ENCODE results near the gene F7.
"Not testable (repeated sequence)": the region's sequence is repeated elsewhere in the genome, so short reads cannot be mapped to it uniquely, and the experiment has no call there.

F7 gene

GRCh38 chr13:113073942-113074341 lies 31.6 kb upstream of the F7 start:
- no peak for DNase-seq

DNA sequence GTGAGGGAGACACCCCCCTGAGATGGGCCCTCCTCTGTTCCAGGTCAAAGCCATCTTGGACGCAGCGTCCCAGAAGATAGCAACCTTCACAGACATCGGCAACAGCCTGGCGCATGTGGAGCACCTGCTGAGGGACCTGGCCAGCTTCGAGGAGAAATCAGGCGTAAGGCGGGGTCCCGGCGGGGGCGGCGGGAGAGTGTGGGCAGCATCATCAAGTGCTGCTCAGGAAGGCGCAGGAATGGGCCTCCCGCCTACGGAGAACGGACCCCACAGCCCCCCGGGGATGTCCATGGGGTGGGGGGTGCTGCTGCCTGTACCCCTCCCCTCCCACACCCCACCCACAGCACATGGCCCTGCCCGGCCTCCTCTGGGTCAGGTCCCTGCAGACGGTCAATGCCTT lies 31.2 kb upstream of the F7 start:
- DNase-seq: no peak

- DNase-seq: no peak
Measured at GRCh38 chr13:113074876-113075275, 30.7 kb upstream of the F7 start.

DNA sequence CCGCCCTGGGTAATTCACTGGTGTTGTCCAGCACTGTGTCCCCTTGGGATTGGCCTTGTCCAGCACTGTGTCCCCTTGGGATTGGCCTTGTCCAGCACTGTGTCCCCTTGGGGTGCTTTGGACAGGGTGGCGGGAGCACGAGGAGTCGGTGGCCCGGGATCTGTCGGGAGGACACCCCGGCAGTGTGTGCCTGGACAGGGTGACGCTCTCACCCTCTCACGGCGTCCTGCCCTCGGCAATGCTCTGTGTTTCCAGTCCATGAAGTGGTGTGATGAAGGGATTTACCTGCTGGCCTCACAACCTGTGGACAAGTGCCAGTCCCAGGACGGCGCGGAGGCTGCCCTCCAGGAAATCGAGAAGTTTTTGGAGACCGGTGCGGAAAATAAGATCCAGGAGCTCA lies 29.9 kb upstream of the F7 start:
- no peak for DNase-seq

DNA sequence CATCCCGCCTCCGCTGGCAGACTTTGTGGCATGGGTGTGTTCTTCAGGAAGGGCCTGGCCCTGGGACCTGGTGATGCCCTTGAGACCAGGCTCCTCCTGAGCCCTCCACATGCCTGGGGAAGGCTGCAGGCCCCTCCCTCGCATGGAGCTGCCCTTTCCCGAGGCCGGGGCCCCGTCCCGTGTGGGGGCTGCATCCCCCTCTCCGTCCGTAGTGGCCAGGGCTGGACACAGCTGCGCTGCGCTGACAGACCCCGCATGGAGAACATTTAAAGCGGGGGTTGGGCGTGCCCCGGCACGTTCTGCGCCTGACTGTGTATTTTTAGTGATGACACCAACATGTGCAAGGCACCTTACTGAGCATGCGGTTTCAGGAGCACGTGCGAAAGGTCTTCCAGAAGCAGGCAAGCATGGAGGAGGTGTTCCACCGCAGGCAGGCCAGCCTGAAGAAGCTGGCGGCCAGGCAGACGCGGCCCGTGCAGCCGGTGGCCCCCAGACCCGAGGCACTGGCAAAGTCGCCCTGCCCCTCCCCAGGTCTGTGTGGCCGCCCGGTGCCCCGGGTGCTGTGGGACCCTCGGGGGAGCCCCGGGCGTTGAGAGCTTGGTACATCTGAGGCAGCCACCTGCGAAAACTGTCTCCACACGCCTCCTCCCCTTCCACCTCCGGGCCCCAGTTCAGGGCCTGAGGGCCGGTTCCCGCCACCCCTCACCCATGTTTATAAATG lies 28.8 kb upstream of the F7 start:
- DNase-seq: no peak

GRCh38 chr13:113077566-113077952 lies 28.0 kb upstream of the F7 start:
- no peak for DNase-seq

DNA sequence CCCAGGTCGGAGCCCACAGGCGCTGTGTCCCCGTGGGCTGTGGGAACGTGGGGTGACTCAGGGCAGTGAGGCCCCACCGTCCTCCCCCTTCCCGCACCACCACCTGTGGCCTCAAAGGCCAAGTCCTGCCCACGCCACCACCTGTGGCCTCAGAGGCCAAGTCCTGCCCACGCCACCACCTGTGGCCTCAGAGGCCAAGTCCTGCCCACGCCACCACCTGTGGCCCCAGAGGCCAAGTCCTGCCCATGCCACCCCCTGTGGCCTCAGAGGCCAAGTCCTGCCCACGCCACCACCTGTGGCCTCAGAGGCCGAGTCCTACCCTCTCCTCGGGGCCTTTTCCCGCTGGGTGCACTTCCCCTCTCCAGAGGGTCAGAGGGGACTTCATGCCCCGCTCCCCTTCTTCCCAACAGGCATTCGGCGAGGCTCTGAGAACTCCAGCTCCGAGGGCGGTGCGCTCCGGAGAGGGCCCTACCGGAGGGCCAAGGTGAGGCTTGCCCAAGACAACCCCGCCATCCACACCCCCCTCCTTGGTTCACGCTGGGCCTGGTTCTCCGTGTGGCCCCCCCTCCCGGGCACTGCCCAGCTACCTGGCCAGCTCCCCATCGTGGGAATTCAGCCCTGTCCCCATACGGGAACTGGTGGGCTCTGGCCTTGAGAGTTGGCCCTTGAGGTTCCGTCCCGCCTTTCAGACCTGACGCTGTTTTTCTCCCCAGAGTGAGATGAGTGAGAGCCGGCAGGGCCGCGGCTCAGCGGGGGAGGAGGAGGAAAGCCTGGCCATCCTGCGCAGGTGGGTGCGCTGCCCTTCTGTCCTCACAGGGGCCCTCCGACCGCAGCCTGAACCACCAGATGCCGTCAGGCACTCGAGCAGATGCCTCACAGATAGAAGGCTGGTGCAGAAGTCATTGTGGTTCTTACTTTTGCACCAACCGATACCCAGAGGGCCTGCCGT lies 27.4 kb upstream of the F7 start:
- DNase-seq: no peak

DNA sequence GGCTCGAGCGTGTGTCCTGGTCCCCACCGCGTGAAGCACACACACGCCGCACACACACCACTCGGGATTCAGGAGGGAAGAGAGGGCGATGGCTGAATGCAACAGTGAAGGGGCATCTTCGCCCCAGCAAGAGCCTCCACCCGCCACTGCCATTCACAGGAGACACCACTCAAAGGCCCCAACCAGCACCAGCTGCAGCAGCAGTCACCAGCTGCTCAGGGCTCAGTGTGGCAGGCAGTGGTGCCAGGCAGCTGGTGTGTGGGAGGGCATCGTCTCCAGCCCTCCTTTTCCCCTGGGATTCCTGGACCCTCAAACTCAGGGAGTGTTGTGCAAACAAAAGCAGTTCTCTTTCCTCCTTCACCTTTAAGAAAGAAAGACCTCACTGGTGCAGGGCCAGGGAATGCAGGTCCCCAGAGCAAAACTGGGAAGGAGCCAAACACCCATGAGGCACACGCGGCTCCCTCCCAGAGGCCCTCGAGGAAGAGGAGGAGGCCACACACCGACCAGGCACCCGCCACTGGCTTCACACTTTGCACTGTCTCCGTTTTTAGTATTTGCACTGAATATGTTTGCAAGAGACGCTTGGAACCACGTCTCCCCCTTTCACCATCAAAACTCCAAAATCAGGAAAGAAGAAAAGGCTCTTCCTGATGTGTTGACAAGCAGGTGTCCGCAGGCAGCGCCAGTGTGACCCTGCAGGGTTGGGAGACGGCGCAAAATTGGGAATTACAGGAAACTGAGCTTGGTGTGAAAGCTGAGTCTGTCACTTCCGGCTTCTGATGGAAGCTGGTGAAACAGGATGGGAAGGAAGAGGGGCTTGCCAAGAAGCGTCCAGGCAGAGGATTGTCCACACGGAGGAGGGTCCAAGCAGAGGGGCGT lies 26.4 kb upstream of the F7 start:
- no peak for DNase-seq

DNA sequence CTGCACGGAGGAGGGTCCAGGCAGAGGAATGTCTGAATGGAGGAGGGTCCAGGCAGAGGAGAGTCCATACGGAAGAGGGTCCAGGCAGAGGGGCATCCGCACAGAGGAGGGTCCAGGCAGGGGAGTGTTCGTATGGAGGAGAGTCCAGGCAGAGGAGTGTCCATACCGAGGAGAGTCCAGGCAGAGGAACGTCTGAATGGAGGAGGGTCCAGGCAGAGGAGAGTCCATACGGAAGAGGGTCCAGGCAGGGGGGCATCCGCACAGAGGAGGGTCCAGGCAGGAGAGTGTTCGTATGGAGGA lies 25.9 kb upstream of the F7 start:
- DNase-seq: not testable (repeated sequence)

DNA sequence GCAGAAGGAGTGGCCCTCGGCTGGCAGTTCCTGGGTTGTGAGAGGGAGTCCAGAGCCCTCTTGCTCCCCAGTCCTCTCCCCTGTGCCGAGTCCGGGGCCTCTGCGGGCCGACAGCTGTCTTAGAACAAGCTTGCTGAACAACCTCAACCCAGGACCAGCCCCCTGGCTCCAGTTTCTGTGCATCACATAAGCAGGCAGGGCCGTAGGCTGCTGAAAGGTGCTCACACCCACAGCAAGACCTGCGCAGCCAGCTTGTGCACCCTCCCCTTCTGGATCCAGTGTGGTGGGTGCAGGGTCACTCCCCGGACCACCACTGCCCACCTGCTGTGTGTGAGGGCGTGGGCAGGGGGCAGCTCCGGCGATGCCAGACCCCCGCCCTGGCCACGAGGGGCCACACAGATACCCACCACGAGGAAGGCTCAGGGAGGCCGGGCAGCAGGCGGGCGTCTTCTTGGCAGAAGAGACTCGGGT lies 25.2 kb upstream of the F7 start:
- DNase-seq: no peak

GRCh38 chr13:113080901-113081521 lies 24.6 kb upstream of the F7 start:
- DNase-seq: no peak

DNA sequence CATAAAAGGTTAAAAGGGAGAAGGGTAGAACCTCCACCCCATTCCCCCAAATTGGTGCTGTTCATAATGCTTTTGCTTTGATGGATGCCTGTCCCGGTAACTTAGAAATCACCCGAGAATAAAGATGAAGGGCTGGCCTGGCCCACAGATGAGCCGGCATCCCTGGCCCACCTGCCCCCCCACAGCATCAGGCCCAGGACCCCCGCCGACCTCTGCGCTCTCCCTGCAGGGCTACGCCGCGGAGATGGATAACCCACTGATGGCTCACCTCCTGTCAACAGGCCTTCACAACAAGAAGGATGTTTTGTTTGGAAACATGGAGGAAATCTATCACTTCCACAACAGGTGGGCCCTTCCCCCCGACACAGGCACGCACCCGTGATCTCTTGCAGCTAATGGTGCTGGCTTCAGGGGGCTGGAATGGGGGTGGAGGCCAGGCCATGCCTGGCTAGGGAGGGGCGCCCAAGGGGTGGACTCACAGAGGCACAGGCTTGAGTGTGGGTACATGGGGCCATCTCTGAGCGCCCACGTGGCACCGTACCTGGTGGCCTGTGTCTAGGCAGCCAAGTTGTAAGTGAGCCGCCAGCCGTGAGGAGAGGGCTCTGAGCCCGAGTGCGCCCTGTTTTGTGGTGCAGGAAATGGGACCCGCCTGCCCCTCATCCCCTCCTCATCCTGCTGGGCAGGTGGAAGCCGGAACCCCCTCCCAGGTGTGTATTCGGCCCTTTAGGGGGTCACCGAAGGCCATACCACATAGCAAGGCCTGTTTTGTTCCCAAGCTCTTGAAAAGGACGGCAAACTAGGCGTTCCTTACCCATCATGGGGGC lies 23.2 kb upstream of the F7 start:
- DNase-seq: no peak

- no peak for DNase-seq
Measured at GRCh38 chr13:113083022-113083373, 22.6 kb upstream of the F7 start.

- no peak for DNase-seq
Measured at GRCh38 chr13:113083402-113084061, 22.1 kb upstream of the F7 start.

DNA sequence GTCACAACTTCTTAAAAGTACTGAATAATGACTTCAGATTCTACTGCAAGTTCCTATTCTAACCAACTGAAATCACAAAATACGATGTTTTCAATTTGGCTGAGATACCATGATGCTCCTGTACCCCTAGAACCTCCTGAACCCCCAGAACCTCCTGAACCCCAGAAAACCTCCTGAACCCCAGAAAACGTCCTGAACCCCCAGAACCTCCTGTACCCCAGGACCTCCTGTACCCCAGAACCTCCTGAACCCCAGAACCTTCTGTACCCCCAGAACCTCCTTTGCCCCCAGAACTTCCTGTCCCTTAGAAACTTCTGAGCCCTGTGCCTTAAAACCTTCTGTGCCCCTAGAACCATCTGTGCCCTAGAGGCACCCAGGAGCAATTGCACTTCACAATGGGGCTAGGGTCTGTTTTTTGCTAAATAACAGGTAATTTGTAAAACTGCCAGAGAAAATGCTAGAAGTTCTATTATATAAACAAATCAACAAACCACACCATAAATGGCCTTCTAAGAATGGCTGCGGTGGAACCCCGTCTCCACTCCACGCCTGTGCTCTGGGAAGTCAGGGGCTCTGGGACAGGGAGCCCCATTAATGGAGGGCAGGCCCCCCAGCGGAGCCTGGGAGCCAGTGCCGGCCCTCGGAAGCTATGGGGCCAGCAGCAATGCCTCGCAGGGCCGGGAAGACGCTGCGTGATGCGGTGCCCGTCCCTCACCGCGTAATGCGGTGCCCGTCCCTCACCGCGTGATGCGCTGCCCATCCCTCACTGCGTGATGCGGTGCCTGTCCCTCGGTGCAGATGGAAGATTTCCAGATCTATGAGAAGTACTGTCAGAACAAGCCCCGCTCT lies 21.3 kb upstream of the F7 start:
- no peak for DNase-seq

GRCh38 chr13:113084943-113085540 lies 20.5 kb upstream of the F7 start:
- no peak for DNase-seq

DNA sequence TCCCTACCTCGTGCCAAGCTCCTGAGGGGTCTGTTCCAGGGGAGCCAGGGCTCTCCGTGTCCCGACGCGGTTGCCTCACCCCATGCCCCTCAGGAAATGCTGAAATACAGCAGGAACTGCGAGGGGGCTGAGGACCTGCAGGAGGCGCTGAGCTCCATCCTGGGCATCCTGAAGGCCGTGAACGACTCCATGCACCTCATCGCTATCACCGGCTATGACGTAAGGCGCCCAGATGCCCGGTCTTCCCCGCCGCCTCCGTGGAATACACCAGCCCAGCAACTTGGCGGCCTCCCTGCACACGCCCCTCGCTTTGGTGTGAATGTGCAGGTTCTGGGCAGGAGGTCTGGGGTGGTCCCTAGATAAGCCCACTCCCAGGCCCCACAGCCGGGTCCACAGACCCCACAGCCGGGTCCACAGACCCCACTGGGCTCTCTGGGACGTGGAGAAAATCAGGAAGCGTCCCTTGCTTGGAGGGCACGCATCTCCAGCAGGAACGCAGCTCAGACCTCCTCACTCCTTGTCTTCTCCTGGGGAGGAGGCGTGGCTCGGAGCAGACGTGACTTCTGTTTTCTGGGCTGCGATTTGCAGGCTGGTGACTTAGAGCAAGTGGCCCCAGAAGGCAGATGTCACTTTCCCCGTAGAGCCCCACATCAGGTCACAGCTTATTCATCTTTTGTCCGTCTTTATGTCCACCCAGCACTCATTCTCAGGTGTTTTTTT lies 19.4 kb upstream of the F7 start:
- DNase-seq: peak; percentile 35

GRCh38 chr13:113086991-113087922 lies 18.3 kb upstream of the F7 start:
- no peak for DNase-seq
